Umbilical cord (tissue), 2 donors: ENCODE results near the gene LRRC37B. TPM values are rescaled to one million over a fixed set of nuclear protein-coding genes. Genes with fewer than 3 reads are reported as not detected.
"Not testable (repeated sequence)": the region's sequence is repeated elsewhere in the genome, so short reads cannot be mapped to it uniquely, and the experiment has no call there.

Experiments used
- DNase-seq: peaks from one replicate; pipeline ENCODE4 v3.0.0-alpha.2; 2015; ENCODE audit warnings: low spot score
- total RNA-seq: library from RNA; depleted of rRNA; stranded (reverse); fragments of >200 nt; gene quantifications from one replicate; pipeline ENCODE4 v1.2.3, GENCODE V29; 2014; ENCODE audit warnings: low replicate concordance; ENCODE audit not compliant: insufficient read depth

LRRC37B gene
- total RNA-seq, 1 donor from 2014 or later, result 24.6 TPM

- not testable (repeated sequence) for DNase-seq
These were observed 34.2 kb downstream of the LRRC37B start for GRCh38 chr17:32041306-32041875.

GRCh38 chr17:32042266-32042665 is 35.1 kb downstream of the LRRC37B start:
- not testable (repeated sequence) for DNase-seq

DNA sequence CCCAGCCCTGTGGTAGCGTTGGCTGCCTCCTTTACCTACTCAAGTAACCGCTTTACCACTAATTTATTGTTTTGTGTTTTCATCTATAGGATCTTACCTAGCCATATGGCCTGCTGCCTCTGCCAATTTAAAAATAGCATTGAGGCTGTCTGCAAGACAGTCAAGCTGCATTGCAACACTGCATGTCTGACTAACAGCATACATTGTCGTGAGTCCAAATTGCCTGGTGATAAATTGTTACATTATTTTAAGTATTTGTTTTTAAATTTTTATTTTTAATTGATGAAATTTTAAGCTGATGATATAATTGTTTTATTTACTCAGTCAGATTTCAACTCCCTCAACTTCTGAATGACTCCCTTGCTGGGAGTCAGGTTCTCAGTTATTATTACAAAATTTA is 38.4 kb downstream of the LRRC37B start:
- not testable (repeated sequence) for DNase-seq

DNA sequence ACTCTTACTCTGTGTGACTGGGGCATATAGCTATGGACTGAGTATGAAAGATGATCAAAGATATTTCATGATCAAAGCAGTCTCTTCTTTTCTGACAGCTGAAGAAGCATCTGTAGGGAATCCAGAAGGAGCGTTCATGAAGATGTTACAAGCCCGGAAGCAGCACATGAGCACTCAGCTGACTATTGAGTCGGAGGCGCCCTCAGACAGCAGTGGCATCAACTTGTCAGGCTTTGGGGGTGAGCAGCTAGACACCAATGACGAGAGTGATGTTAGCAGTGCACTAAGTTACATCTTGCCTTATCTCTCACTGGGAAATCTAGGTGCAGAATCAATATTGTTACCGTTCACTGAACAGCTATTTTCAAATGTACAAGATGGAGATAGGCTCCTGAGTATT is 40.5 kb downstream of the LRRC37B start:
- not testable (repeated sequence) for DNase-seq

DNA sequence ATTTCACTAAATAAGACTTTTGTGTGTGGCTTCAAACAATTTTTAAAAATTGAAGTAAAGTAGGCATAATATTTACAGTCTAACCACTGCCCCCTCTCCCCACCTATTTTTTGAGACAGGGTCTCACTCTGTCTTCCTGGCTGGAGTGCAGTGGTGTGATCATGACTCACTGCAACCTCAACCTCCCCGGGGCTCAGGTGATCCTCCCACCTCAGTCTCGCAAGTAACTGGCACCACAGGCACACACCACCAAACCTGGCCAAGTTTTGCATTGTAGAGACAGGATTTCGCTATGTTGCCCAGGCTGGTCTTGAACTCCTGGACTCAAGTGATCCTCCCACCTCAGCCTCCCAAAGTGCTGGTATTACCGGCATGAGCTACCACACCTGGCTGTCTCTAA is 47.8 kb downstream of the LRRC37B start:
- not testable (repeated sequence) for DNase-seq

- DNase-seq, result not testable (repeated sequence)
These were observed 48.2 kb downstream of the LRRC37B start for GRCh38 chr17:32055425-32055824.

DNA sequence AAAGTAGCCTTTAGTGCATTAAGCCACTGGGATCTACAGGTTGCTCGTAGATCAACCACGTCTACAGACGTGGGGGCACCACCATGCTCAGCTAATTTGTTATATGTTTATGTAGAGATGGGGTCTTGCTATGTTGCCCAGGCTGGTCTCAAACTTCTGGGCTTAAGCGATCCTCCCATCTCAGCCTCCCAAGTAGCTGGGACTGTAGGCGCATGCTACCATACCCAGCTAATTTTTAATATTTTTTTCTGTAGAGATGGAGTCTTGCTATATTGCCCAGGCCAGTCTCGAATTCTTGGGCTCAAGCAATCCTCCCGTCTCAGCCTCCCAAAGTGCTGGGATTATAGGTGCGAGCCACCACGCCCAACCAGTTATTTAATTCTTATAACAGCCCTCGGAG is 49.3 kb downstream of the LRRC37B start:
- DNase-seq, result not testable (repeated sequence)

DNA sequence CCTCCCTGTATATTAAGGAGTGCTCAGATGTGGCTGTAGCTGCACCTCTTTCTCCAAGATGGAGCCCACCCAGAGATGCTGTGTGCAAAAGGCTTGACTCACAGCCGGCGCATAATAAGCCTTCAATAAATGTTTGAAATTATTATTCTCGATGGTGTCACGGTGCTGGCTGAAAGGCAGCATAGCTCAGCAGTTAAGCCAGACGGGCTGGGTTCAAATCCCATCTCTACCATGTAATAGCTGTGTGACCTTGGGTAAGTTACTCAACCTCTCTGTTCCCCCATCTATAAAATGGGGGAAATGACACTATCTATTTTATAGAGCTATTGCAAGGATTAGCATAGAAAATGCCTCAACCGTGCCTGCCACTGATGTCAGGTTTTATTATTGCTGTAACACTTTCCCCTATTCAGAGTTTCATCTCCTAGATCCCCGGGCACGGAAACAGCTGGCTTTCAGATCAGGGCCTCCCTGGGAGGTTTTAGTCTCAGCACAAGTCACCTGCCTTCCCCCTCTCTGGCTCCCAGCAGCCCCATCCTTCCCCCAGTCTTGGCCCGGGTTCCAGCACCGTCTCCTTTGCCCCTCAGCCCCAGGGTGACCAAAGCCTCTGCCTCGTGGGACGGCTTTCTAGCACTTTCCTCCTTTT is 50.4 kb downstream of the LRRC37B start:
- not testable (repeated sequence) for DNase-seq

GRCh38 chr17:32060695-32061094 is 53.5 kb downstream of the LRRC37B start:
- not testable (repeated sequence) for DNase-seq

DNA sequence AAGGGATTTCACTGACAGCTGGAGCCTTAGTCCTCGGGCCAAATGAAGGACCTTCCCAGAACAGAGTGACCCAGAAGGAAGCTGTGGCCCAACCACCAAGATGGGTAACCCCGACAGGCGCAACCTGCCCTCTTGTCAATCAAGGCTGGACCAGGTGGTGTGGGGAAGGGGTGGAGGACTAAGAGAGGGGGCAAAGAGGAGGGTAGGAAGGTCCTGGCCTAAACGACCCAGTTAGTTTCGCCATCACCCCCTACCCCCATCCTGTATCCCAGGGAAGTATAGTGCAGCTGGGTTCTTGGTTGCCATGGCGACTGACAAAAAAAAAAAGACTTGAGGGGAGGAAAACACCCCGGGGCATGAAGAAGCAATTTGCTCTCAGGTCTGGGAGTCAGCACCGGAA is 54.7 kb downstream of the LRRC37B start:
- DNase-seq, result not testable (repeated sequence)

DNA sequence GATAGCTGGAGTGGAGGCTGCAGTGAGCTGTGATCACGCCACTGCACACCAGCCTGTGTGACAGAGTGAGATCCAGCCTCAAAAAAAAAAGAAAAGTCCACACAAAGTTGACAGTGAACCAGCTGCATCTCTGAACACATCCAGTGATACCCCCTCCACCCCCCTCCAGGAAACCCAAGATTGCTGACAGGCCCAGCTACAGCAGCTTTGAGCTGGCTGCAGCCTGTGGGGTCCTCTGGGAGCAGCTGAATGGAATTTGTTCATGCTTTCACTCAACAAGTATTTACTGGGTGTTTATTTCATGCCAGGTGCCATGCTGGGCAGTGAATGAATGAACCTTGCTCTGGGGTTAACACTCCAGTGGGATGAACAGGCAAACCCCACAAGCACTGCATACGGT is 56.9 kb downstream of the LRRC37B start:
- DNase-seq, result not testable (repeated sequence)

DNA sequence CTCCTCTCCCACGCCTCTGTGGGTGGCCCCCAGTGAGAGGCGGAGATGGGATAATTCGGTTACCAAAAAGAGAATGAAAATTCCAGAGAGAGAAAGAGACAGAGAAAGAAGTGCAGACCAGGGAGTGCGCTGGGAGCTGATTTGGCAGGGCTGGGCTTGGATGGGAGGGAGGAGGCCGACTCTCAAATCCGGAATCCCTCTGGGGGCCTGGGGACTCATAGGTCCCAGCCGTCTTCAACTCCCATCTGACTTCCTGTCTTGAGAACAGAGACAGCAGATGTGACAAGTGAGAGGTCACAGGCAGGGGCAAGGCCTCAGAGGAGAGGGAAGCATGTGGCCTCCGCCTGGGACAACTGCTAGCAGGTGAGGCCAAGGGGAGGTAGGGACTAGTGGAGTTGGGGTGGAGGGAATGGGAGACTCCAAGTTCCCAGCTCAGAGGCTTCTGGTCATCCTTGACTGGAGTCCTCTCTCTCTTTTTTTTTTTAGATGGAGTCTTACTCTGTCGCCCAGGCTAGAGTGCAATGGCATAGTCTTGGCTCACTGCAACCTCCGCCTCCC is 59.0 kb downstream of the LRRC37B start:
- not testable (repeated sequence) for DNase-seq

DNA sequence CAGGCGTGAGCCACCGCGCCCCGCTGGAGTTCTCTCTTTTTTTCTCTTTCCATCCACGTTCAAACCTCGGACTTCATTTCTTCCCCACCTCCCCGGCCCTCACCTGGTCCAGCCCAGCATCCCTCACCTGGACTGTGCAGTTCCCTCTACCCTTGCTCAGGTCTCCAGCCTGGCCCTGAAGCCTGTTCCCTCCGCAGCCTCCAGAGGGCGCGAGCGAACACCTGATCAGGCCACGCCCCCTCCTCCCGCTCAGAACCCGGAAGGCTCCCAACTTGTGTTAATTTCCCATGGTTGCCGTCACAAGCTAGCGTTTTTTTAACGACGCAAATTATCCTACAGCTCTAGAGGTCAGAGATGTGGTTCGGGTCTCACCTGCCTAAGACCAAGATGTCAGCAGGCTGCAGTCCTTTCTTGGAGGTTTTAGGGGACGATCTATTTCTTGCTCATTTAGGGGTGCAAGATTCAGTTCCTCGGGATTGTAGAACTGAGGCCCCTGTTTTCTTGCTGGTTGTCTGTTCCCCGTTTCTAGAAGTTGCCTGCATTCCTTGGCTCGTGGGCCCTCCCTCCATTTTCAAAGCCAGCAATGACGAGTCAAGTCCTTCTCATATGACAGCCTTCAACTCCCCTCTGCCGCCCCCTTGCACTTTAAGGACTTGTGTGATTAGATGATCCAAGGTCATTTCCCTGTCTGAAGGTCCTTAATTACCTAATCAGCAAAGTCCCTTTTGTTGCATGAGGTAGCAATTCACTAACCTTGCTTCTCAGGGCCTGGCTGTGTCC is 59.9 kb downstream of the LRRC37B start:
- not testable (repeated sequence) for DNase-seq

DNA sequence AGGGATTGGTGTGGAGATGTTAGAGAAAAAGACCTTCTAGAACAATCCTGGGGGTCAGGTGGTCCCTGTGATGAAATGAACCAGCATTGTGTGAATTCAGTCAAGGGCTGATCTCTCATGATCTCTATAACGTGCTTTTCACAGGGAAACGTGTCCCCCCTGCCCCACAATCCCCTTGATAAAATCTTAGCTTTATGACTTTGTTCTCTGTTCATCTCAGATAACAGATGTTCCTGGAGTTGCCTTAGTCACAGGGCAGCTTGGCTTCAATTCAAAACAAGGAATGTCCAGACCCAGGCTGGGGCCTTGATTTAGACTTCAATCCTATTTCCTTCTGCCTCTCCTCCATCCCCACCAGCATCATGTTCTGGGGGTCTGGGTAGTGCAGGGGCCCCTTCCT is 61.9 kb downstream of the LRRC37B start:
- DNase-seq, result peak; percentile 35

- DNase-seq, result not testable (repeated sequence)
These were observed 64.8 kb downstream of the LRRC37B start for GRCh38 chr17:32071961-32072360.

GRCh38 chr17:32073131-32073530 is 65.9 kb downstream of the LRRC37B start:
- DNase-seq, result not testable (repeated sequence)

DNA sequence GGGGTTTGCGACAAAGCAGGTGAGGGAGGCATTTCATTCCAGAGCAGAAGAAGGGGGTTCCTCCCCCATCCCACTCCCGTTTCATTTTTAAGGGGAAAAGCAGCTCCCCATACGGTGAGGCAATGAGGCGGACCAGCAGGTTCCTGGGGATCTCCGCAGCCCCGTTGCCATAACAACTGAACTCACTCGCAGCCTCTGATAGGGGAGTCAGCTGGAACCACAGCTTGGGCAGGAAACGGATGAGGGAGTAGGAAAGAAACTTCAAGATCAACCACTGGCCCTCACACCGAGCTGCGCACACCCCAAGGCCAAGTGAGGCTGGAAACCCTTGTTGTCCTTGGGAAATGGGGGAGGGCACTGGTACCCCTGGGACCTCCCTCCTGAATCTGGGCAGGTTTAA is 72.6 kb downstream of the LRRC37B start:
- peak; percentile 61 for DNase-seq

GRCh38 chr17:32083550-32083979 is 76.4 kb downstream of the LRRC37B start:
- not testable (repeated sequence) for DNase-seq

DNA sequence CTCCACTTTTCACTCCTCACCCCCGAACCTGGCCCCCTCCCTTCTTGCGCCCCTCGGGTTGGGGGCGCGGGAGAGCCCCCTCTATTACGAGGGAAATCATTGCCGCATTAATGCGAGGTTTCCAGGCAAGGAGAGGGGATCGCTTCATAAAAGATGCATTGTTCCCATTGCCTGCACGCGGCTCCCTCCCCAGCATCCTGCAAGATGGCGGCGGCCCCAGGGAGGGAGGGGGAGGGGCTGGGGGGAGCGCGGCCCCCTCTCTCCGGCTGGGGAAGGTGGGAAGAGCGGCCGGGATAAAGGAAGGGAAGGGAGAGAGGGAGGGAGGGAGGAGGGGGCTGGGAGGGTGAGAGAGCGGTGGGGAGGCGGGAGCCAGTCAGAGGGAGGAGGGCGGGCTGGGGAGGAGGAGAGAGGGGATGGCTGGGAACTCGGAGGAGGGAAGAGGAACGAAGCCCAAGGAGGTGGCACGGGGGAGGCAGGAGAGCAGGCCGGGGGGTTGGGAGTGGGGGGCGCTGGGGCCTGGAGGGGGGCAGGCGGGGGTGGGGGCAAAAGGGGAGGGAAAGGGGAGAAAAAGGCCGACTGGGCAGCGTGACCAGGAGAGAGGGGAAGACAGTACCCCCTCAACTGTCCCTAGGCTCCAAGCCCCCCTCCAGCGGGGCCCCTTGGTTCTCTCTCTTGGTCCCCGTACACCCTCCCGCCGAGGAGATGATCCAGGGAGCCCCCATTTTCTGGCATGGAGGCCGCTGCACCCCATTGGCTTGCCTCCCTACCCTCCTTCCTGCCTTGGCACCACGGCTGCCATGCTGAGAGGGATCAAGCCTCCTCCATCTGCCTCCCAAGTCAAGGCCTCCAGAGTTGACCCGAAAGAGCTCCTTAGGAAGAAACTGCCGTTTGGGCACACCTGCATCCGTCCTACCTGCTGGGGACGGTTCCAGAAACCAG is 77.1 kb downstream of the LRRC37B start:
- DNase-seq, result peak; percentile 88

DNA sequence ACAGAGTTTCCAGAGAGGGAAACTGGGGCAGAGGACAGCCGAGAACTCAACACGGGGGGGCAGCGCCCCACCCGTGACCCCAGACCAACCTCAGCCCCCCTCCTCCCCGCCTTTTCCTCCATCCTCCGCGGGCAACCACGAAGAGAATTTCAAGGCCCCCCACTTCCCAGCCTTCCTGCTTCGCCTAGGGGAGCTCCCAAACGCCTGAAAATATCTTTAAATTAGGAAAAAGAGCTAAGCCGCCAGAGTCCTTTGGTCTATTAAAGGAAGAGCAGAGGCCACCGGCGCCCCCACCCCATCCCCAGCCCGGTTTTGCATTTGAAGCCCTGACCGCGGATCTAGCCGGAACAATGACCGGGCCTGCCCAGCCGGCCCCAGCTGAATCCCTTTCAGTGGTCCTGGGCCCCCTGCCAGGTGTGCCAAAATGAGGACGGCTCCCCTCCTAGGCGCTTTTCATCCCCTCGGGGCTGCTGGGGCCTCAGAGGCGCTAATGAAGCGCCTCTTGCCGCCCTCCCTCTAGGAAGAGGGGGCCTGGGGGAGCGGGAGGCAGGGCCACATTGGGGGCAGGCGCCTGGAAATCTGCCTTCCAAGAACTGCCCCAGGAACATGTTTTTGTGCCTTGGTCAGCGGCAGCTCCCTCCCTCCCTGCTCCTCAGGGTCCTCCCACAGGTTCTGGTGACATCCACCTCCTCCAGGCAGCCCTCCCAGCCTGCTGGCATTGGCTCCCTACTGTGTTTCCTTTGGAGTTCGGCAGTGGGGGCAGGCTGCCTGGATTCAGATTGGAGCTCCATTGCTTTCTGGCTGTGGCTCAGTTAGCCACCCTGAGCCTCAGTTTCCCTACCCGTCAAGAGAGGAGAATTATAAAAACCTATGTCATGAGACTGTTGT is 78.0 kb downstream of the LRRC37B start:
- not testable (repeated sequence) for DNase-seq
